ENCODE data around the gene FBXL20.

Gene FBXL20

DNA sequence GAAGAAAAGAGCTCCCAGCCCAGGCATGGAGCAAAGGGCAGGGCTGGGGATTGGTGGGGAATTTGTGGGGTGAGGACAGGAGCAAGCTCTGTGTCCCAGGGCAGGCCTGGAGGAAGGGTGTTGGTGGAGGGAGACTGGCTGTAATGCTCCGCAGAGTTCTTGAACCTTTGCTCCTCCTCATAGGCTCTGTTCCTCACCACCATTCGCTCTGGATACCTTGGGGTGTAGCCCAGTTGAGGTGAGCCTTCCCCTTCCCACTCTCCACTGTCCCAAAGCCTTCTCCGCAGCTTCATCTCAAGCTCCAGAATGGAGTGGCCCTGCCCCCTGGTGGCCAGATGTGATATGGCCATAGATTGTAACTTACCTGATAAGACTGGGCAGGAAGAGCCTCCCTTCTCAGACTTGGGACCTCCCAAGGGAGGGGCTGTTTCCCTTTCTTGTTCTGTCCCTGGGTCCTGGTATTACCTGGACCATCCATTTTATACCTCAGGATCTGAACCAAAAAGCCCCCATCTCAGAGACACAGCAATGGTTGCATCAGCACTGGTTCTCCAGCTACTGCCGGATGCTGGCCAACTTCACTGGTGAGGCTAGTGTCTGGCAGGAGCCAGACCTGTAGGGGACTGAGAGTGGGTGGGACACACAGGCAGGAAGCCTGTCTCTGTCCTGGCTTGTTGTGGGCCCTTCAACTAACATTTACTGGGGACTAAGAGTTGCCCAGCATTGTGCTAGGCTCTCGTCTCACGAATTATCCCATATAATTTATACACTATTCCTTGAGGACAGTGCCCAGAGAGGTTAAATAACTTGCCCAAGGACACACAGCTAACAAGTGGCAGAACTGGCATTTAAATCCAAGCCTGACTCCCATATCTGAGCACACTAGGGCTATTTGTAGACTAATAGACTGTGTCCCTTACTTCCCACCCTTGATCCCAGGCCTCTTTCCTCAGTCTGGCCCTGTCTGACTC is 156.5 kb downstream of the FBXL20 start:
- no peak overlapping the region; the same call in 1 of the 2 replicates for H2AFZ ChIP-seq (ENCODE audit: low read depth)
- H3K36me3 ChIP-seq (ENCODE audit: insufficient read depth): no peaks in the 10 kb centered on the region
- no peak overlapping the region for H3K27ac ChIP-seq
- no peak overlapping the region for H3K9ac ChIP-seq
- peak; percentile 99 for TF ChIP-seq CTCF (conservative IDR thresholded peaks at IDR 0.05; ENCODE audit: low read depth, low read length)
- no peak overlapping the region for H3K4me3 ChIP-seq (IDR thresholded peaks at IDR 0.05; ENCODE audit: insufficient read depth, low read depth, low read length)
- no peaks in the 10 kb centered on the region for H3K27me3 ChIP-seq (ENCODE audit: insufficient read depth, low read depth)
- H3K4me2 ChIP-seq: no peak overlapping the region
- H4K20me1 ChIP-seq (ENCODE audit: insufficient read depth): no peaks in the 10 kb centered on the region
- no peaks in the 10 kb centered on the region for H3K79me2 ChIP-seq (ENCODE audit: insufficient read depth, low read depth)
- H3K4me1 ChIP-seq (ENCODE audit: low read depth, poor library complexity, severe bottlenecking): peaks cover 2% of the 10 kb centered on the region

DNA sequence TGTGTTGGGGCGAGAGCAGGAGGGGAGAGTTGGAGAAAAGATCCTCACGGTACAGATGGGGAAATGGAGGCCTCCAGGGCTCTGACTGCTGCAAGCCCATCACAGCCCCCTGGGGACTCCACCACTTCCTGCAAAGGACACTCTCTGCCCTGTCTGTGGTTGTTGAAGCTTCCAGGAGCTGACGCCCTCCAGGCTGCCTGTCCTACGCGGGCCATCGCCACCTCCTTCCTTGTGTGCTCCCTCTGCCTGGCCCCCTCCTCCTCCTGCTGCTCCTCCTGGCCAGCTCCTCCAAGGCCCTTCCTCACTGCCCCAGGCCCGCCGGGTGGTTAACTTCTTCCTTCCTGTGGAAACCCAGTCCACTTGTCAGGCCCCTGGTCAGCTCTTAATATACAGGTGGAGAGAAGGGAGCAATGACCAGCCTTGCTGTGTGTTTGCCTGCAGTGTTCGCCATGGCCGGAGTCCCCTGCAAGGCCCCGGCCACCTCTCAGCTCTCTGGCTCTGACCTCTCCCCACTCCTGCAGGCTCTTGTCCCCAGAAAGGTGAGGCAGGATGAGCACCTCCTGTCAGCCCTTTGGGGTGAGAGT is 157.3 kb downstream of the FBXL20 start:
- Histone ChIP-seq H3K4me2 (no peak overlapping the region), H3K9ac (no peak overlapping the region), H3K79me2 (ENCODE audit: insufficient read depth, low read depth) (no peaks in the 10 kb centered on the region), H4K20me1 (ENCODE audit: insufficient read depth) (no peaks in the 10 kb centered on the region), H3K4me1 (ENCODE audit: low read depth, poor library complexity, severe bottlenecking) (peaks cover 9% of the 10 kb centered on the region), H3K36me3 (ENCODE audit: insufficient read depth) (no peaks in the 10 kb centered on the region), H3K27me3 (ENCODE audit: insufficient read depth, low read depth) (no peaks in the 10 kb centered on the region), H2AFZ (ENCODE audit: low read depth) (no peak overlapping the region; the same call in 1 of the 2 replicates), H3K27ac (no peak overlapping the region), H3K4me3 (IDR thresholded peaks at IDR 0.05; ENCODE audit: insufficient read depth, low read depth, low read length) (no peak overlapping the region)
- TF ChIP-seq CTCF (conservative IDR thresholded peaks at IDR 0.05; ENCODE audit: low read depth, low read length): no peak

GRCh38 chr17:39243155-39243554 is 158.3 kb downstream of the FBXL20 start:
- Histone ChIP-seq H3K9ac (no peak overlapping the region), H3K36me3 (ENCODE audit: insufficient read depth) (no peaks in the 10 kb centered on the region), H3K4me2 (no peak overlapping the region), H3K4me3 (IDR thresholded peaks at IDR 0.05; ENCODE audit: insufficient read depth, low read depth, low read length) (no peak overlapping the region), H4K20me1 (ENCODE audit: insufficient read depth) (no peaks in the 10 kb centered on the region), H3K27ac (no peak overlapping the region), H3K27me3 (ENCODE audit: insufficient read depth, low read depth) (no peaks in the 10 kb centered on the region), H3K4me1 (ENCODE audit: low read depth, poor library complexity, severe bottlenecking) (peaks cover 18% of the 10 kb centered on the region), H2AFZ (ENCODE audit: low read depth) (no peak overlapping the region), H3K79me2 (ENCODE audit: insufficient read depth, low read depth) (no peaks in the 10 kb centered on the region)
- no peak for TF ChIP-seq CTCF (conservative IDR thresholded peaks at IDR 0.05; ENCODE audit: low read depth, low read length)

GRCh38 chr17:39240631-39241030 is 160.8 kb downstream of the FBXL20 start:
- Histone ChIP-seq H4K20me1 (ENCODE audit: insufficient read depth) (no peaks in the 10 kb centered on the region), H3K27ac (no peak overlapping the region), H3K36me3 (ENCODE audit: insufficient read depth) (no peaks in the 10 kb centered on the region), H2AFZ (ENCODE audit: low read depth) (no peak overlapping the region), H3K4me3 (IDR thresholded peaks at IDR 0.05; ENCODE audit: insufficient read depth, low read depth, low read length) (no peak overlapping the region), H3K9ac (no peak overlapping the region), H3K4me2 (no peak overlapping the region), H3K4me1 (ENCODE audit: low read depth, poor library complexity, severe bottlenecking) (peaks cover 27% of the 10 kb centered on the region), H3K79me2 (ENCODE audit: insufficient read depth, low read depth) (no peaks in the 10 kb centered on the region), H3K27me3 (ENCODE audit: insufficient read depth, low read depth) (no peaks in the 10 kb centered on the region)
- no peak for TF ChIP-seq CTCF (conservative IDR thresholded peaks at IDR 0.05; ENCODE audit: low read depth, low read length)
